Lower lobe of right lung (tissue), 2 donors: Measurements from ENCODE around the gene OTOG. TPM values are rescaled to one million over a fixed set of nuclear protein-coding genes. Genes with fewer than 3 reads are reported as not detected.

Source experiments
- ATAC-seq, 2 donors: fragments of 200-7000 bp; cut with Tn5 transposase; one replicate each; pipeline ENCODE4 v1.9.1; 2020 to 2022; ENCODE audit warnings: mild to moderate bottlenecking in 2 of 2, moderate library complexity in 2 of 2
- DNase-seq: peaks from one replicate; pipeline ENCODE4 v3.0.0-alpha.2; 2020
- H3K27ac ChIP-seq: fragments of 200-600 bp; one replicate; pipeline ENCODE4 v1.8.0; 2022
- H3K27me3 ChIP-seq: fragments of 200-600 bp; one replicate; pipeline ENCODE4 v1.8.0; 2022; ENCODE audit warnings: low read depth
- H3K36me3 ChIP-seq: fragments of 200-600 bp; one replicate; pipeline ENCODE4 v1.8.0; 2022; ENCODE audit warnings: mild to moderate bottlenecking
- H3K4me1 ChIP-seq: fragments of 200-600 bp; one replicate; pipeline ENCODE4 v1.8.0; 2022
- H3K4me3 ChIP-seq: fragments of 200-600 bp; one replicate; pipeline ENCODE4 v1.8.0; 2022; ENCODE audit warnings: mild to moderate bottlenecking
- H3K9me3 ChIP-seq: fragments of 200-600 bp; one replicate; pipeline ENCODE4 v1.8.0; 2022
- intact Hi-C: fragments of 100-400 bp; cut with DNase I; formaldehyde crosslinking; loops from one replicate; pipeline ENCODE4 v1.11.0; 2022
- long read RNA-seq: library from polyadenylated mRNA; unstranded; transcript quantifications from one replicate; pipeline ENCODE4 v2.0.0, GENCODE V29; 2021
- total RNA-seq: library from RNA; stranded (reverse); fragmentation: NEBNext Ultra II Directional; extraction: Animal tissue kit (Norgen Biotek cat#: 25700); gene quantifications from one replicate; pipeline ENCODE4 v1.2.1, GENCODE V29; 2021
- TF ChIP-seq, protein P1 (sequence below): fragments of 200-600 bp; IDR thresholded peaks from one replicate; pipeline ENCODE4 v1.8.0; 2022; ENCODE audit warnings: antibody characterized with exemption, mild to moderate bottlenecking
- donor health status: DM: no; HTN: yes; CAD: no; lungs with severe emphysema.

OTOG gene, protein sequence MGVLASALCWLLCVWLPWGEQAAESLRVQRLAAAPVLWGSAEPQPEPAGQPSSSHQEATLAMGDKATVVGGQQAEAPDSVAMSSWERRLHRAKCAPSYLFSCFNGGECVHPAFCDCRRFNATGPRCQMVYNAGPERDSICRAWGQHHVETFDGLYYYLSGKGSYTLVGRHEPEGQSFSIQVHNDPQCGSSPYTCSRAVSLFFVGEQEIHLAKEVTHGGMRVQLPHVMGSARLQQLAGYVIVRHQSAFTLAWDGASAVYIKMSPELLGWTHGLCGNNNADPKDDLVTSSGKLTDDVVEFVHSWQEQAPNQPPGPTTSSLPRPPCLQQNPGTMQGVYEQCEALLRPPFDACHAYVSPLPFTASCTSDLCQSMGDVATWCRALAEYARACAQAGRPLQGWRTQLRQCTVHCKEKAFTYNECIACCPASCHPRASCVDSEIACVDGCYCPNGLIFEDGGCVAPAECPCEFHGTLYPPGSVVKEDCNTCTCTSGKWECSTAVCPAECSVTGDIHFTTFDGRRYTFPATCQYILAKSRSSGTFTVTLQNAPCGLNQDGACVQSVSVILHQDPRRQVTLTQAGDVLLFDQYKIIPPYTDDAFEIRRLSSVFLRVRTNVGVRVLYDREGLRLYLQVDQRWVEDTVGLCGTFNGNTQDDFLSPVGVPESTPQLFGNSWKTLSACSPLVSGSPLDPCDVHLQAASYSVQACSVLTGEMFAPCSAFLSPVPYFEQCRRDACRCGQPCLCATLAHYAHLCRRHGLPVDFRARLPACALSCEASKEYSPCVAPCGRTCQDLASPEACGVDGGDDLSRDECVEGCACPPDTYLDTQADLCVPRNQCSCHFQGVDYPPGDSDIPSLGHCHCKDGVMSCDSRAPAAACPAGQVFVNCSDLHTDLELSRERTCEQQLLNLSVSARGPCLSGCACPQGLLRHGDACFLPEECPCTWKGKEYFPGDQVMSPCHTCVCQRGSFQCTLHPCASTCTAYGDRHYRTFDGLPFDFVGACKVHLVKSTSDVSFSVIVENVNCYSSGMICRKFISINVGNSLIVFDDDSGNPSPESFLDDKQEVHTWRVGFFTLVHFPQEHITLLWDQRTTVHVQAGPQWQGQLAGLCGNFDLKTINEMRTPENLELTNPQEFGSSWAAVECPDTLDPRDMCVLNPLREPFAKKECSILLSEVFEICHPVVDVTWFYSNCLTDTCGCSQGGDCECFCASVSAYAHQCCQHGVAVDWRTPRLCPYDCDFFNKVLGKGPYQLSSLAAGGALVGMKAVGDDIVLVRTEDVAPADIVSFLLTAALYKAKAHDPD (N-terminal part only)
- total RNA-seq = not detected
- long read RNA-seq = 0 reads

GRCh38 chr11:17547051-17547577 lies at the start of gene OTOG:
TSS of gene OTOG (plus strand) at chr11:17547259. CDS start at chr11:17547373, 114 bp downstream.
- intact Hi-C loops = no loop called here
- Histone ChIP-seq H3K27ac (no peak within 1 kb of the TSS), H3K4me3 (no peak within 1 kb of the TSS), H3K4me1 (peaks cover 3% of the 10 kb centered on the region), H3K36me3 (no peaks in the 10 kb centered on the region), H3K9me3 (no peaks in the 10 kb centered on the region), H3K27me3 (peaks cover 12% of the 10 kb centered on the region)
- TF ChIP-seq, protein P1, sequence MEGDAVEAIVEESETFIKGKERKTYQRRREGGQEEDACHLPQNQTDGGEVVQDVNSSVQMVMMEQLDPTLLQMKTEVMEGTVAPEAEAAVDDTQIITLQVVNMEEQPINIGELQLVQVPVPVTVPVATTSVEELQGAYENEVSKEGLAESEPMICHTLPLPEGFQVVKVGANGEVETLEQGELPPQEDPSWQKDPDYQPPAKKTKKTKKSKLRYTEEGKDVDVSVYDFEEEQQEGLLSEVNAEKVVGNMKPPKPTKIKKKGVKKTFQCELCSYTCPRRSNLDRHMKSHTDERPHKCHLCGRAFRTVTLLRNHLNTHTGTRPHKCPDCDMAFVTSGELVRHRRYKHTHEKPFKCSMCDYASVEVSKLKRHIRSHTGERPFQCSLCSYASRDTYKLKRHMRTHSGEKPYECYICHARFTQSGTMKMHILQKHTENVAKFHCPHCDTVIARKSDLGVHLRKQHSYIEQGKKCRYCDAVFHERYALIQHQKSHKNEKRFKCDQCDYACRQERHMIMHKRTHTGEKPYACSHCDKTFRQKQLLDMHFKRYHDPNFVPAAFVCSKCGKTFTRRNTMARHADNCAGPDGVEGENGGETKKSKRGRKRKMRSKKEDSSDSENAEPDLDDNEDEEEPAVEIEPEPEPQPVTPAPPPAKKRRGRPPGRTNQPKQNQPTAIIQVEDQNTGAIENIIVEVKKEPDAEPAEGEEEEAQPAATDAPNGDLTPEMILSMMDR = no peak
- DNase-seq (no peak), ATAC-seq (no peak)

DNA sequence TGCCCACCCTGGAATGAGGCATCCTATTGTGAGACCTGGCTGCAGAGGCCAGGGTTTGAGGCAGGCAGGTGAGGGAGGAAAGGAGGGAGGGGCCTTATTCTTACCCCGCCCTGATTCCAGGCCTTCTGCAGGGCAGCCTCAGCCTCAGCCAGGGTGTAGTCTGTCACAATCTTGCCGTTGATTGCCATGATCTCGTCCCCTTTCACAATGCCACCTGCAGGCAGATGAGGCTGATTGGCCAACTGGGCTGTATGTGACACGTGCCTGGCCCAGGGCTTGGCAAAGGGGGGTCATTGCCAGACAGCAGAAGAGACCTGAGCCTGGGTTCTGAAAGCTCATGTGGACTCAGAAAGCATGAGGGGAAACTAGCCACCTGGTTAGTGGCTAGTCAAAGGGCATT lies 49.0 kb upstream of the OTOG start:
- TF ChIP-seq, protein P1 = no peak
- intact Hi-C loops = no loop called here
- ATAC-seq (no peak), DNase-seq (no peak)
- Histone ChIP-seq H3K36me3 (no peaks in the 10 kb centered on the region), H3K27me3 (no peaks in the 10 kb centered on the region), H3K27ac (no peak overlapping the region), H3K4me3 (no peak overlapping the region), H3K4me1 (no peaks in the 10 kb centered on the region), H3K9me3 (no peaks in the 10 kb centered on the region)

GRCh38 chr11:17498475-17498874 lies 48.6 kb upstream of the OTOG start:
- H3K4me3 ChIP-seq = no peak overlapping the region
- no peak overlapping the region for H3K27ac ChIP-seq
- H3K4me1 ChIP-seq = no peaks in the 10 kb centered on the region
- ATAC-seq = no peak
- intact Hi-C loops = no loop called here
- H3K27me3 ChIP-seq = no peaks in the 10 kb centered on the region
- H3K9me3 ChIP-seq = no peaks in the 10 kb centered on the region
- DNase-seq = no peak
- no peaks in the 10 kb centered on the region for H3K36me3 ChIP-seq
- TF ChIP-seq, protein P1 = no peak

DNA sequence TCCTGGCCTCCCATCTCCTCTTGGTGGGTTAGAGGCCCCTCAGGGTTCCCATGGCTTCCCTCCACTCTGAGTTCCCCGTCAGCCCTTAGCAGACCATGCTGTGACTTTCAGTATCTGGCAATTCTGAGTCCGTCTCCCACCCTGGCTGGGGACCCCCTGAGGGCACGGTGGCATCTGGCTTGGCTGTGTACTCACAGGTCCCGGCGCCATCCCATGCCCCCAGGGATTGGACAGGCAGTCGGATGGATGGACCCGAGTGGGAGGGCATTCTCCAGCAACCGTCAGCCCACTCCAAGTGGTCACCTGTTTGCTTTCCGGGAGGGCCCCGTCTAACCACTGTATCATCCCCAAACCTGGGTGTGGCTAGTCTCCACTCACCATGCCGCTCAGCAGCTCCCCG lies 46.4 kb upstream of the OTOG start:
- Histone ChIP-seq H3K4me3 (no peak overlapping the region), H3K4me1 (no peaks in the 10 kb centered on the region), H3K36me3 (no peaks in the 10 kb centered on the region), H3K9me3 (no peaks in the 10 kb centered on the region), H3K27me3 (no peaks in the 10 kb centered on the region), H3K27ac (no peak overlapping the region)
- intact Hi-C loops = loop anchor here (5.0 kb wide), 1 partner anchor 118 kb away; no protein-coding TSS in a partner anchor
- ATAC-seq (no peak), DNase-seq (no peak)
- TF ChIP-seq, protein P1 = no peak

DNA sequence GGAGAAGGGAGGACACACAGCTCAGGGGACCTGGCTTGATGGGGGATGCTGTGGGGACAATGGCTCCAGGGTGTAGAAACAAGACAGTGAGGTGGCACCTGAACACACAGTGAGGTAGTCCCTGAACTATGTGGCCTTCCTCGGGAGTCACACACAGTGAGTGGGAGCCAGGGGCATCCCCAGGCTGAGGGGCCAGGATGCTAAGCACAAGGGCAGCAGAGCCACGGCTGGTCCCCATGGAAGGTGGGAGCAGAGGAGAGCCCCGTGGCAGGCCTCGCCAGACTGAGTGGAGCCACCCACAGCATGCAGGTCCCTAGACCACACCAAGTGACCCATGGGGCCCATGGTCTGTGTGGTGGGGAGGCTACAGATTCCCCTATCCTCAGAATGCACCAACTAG lies 44.4 kb upstream of the OTOG start:
- DNase-seq (no peak), ATAC-seq (no peak)
- Histone ChIP-seq H3K27me3 (no peaks in the 10 kb centered on the region), H3K4me3 (no peak overlapping the region), H3K9me3 (no peaks in the 10 kb centered on the region), H3K4me1 (no peaks in the 10 kb centered on the region), H3K36me3 (no peaks in the 10 kb centered on the region), H3K27ac (no peak overlapping the region)
- TF ChIP-seq, protein P1 = no peak
- intact Hi-C loops = loop anchor here (5.0 kb wide), 1 partner anchor 120 kb away; no protein-coding TSS in a partner anchor
